Measurements from ENCODE around the gene CDC37. TPM values are rescaled to one million over a fixed set of nuclear protein-coding genes. Genes with fewer than 3 reads are reported as not detected.

CDC37 gene
- total RNA-seq, 2 experiments from 2014 or later: 264 to 288 TPM

DNA sequence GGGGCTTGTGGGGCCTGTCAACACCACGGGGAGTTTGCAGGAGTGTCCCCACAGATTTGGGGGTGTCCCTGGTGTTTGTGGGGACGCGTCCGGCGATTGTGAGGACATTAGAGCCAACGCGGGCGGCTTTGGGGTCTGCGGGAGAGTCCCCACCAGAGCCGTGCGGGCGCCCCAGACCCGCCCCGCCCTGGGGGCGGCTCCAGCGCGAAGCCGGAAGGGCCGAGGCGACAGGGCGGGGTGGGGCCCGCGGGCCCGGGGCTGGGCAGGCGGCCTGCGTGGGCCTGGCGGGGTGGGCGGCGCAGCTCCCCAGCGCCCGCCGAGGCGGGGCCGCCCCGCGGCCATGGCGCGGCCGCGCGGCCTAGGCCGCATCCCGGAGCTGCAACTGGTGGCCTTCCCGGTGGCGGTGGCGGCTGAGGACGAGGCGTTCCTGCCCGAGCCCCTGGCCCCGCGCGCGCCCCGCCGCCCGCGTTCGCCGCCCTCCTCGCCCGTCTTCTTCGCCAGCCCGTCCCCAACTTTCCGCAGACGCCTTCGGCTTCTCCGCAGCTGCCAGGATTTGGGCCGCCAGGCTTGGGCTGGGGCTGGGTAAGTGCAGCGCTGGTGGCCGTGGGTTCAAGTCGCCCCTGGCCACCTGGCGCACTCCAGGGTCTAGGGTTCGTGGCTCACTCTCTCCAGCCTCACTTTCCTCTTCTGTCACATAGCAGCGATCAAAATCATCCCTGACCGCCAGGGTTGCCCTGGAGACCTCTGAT, 27.3 kb upstream of the CDC37 start:
- DNase-seq (no peak), ATAC-seq (peak; percentile 7)
- ChIA-PET POLR2A (interaction anchor here (0.8 kb wide), 1 partner anchor 13 kb away, joined by 3 read pairs; no protein-coding TSS in a partner anchor), CTCF (interaction anchor here (1.2 to 27.0 kb wide), 2 partner anchors 21 to 42 kb away, joined by 5 to 1132 read pairs; partner anchors contain the start of genes CDC37 and PDE4A)
- Mint-ChIP-seq H3K4me1 (ENCODE audit: low read depth) (peaks cover 84% of the 10 kb centered on the region), H3K27ac (peak overlapping the region; percentile 98), H3K36me3 (ENCODE audit: low read depth) (peaks cover 37% of the 10 kb centered on the region), H3K27me3 (ENCODE audit: low read depth) (peaks cover 2% of the 10 kb centered on the region), H3K4me3 (peak overlapping the region; percentile 84), H3K9me3 (ENCODE audit: insufficient read depth) (no peaks in the 10 kb centered on the region)

DNA sequence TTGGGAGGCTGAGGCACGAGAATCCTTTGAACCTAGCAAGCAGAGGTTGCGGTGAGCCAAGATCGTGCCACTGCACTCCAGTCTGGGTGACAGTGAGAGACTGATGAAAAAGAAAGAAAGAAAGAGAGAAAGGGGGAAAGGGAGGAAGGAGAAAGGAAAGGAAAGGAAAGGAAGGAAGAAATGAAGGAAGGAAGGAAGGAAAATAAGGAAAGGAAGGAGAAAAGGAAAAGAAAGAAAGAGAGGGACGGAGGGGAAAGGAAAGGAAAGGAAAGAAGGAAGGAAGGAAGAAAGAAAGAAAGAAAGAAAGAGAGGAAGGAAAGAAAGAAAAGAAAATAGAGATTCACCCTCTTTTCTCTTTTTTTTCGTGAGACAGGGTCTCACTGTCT, 25.6 kb upstream of the CDC37 start:
- Mint-ChIP-seq H3K4me1 (ENCODE audit: low read depth) (peaks cover 89% of the 10 kb centered on the region), H3K4me3 (no peak overlapping the region), H3K36me3 (ENCODE audit: low read depth) (peaks cover 43% of the 10 kb centered on the region), H3K27me3 (ENCODE audit: low read depth) (peaks cover 2% of the 10 kb centered on the region), H3K9me3 (ENCODE audit: insufficient read depth) (no peaks in the 10 kb centered on the region), H3K27ac (peak overlapping the region; percentile 98)
- DNase-seq (no peak), ATAC-seq (no peak)
- CTCF ChIA-PET: interaction anchor here (1.6 to 27.0 kb wide), 3 partner anchors 19 to 160 kb away, joined by 4 to 1132 read pairs (median 4); partner anchors contain the start of genes CDC37 and PDE4A
- POLR2A ChIA-PET: interaction anchor here (1.2 to 3.0 kb wide), 5 partner anchors 11 to 25 kb away, joined by 6 to 25 read pairs (median 13); partner anchors contain the start of gene CDC37

DNA sequence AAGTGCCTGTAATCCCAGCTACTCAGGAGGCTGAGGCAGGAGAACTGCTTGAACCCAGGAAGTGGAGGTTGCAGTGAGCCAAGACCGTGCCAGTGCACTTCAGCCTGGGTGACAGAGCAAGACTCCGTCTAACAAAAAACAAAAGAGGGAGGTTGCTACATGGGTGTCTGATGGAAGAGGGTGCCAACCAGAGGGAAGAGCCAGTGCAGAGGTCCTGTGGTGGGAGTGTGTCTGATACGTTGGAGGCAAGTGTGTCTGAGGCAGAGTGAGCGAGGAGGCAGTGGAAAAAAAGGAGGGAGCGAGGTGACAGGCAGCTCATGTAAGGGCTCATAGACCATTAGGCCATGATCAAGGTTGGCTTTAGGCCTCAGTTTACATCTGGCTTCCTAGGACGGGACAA, 23.8 kb upstream of the CDC37 start:
- H3K36me3 Mint-ChIP-seq (ENCODE audit: low read depth): peaks cover 40% of the 10 kb centered on the region
- ChIA-PET CTCF (interaction anchor here (1.0 to 27.0 kb wide), 6 partner anchors 9 to 158 kb away, joined by 3 to 1132 read pairs (median 6); partner anchors contain the start of genes CDC37, ICAM1 and PDE4A), POLR2A (interaction anchor here (1.0 to 3.0 kb wide), 4 partner anchors 9 to 23 kb away, joined by 3 to 25 read pairs (median 10); no protein-coding TSS in a partner anchor)
- peak overlapping the region; percentile 98 for H3K27ac Mint-ChIP-seq
- H3K4me1 Mint-ChIP-seq (ENCODE audit: low read depth): peaks cover 92% of the 10 kb centered on the region
- no peak for DNase-seq
- peaks cover 2% of the 10 kb centered on the region for H3K27me3 Mint-ChIP-seq (ENCODE audit: low read depth)
- no peak overlapping the region for H3K4me3 Mint-ChIP-seq
- no peaks in the 10 kb centered on the region for H3K9me3 Mint-ChIP-seq (ENCODE audit: insufficient read depth)
- ATAC-seq: no peak

DNA sequence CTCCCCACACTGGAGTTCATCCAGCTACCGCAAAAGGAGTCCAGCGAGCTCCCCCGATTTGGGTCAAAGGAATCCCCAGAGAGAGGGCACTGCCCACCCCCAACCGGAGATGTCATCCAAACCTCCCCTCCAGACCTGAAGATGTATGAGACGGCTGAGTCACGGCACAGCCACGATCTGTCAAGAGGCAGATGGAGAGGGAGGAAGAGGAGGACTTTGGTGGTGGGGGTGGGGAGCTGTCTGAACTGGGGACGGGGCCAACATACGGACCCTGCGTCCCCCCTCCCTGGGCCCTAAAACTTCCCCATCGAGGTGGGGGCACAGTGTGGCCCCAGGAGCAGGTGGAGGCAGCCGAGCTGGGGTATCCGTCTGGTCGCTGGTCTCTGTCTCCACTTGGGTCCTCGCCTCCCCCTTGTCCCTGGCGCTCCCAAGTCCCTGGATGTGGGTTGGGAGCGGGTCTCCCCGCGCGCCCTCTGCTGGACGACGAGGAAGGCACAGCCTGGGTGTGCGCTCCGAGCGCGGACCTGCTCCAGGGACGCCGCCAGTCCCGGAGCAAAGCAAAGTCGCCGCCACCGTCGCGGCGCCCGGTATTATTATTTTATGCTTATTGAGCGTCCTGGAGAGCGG, 20.8 kb upstream of the CDC37 start:
- ATAC-seq (peak; percentile 12), DNase-seq (peak; percentile 74)
- Mint-ChIP-seq H3K9me3 (ENCODE audit: insufficient read depth) (no peaks in the 10 kb centered on the region), H3K27me3 (ENCODE audit: low read depth) (peaks cover 2% of the 10 kb centered on the region), H3K36me3 (ENCODE audit: low read depth) (peaks cover 37% of the 10 kb centered on the region), H3K4me1 (ENCODE audit: low read depth) (peaks cover 84% of the 10 kb centered on the region), H3K27ac (peak overlapping the region; percentile 84), H3K4me3 (peak overlapping the region; percentile 77)
- POLR2A ChIA-PET: interaction anchor here (0.6 to 3.6 kb wide), 6 partner anchors 13 to 163 kb away, joined by 3 to 30 read pairs (median 6); partner anchors contain the start of gene CDC37
- CTCF ChIA-PET: interaction anchor here (0.8 to 27.0 kb wide), 9 partner anchors 12 to 320 kb away, joined by 3 to 1132 read pairs (median 4); partner anchors contain the start of genes CDC37 and PDE4A

DNA sequence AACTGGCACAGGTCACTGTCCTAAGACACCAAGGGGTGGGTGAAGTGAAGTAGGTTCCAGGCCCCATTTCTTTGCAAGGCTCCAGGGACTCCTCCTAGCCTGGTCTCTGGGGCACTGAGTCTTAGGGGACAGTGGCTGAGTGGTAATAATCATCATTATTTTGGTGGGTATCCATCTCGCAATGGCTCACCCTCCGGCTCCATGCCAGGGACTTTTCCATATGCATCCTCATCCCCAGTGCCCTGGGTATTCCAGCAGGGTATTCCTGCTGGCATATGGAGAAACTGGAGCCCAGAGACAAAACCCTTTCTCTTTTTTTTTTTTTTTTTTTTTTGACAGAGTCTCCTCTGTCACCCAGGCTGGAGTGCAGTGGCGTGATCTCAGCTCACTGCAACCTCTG, 19.5 kb upstream of the CDC37 start:
- H3K27ac Mint-ChIP-seq: peak overlapping the region; percentile 77
- POLR2A ChIA-PET: interaction anchor here (1.4 to 3.6 kb wide), 2 partner anchors 12 to 17 kb away, joined by 7 to 30 read pairs; partner anchors contain the start of gene CDC37
- H3K4me3 Mint-ChIP-seq: peak overlapping the region; percentile 94

DNA sequence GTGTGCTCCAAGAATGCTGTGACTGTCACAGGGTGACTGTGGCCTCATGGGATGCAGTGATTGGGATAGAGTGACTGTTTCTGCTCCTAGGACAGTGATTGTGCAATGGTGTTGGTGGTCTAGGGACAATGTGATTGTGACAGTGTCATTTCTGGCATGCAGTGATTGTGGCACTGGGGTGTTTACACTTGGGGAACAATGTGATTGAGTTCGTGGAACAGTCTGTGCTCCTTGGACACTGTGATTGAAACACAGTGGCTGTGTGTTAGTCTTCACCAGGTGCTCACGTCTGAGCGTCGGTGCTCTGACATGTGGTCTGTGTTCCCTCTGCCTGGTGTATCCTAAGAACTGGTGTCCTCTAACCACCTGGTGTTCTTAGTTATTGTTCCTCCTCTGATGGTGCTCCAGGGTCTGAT, 18.7 kb upstream of the CDC37 start:
- CTCF ChIA-PET: interaction anchor here (1.3 to 27.0 kb wide), 5 partner anchors 3 to 162 kb away, joined by 4 to 1132 read pairs (median 7); partner anchors contain the start of genes CDC37, ICAM1 and PDE4A
- Mint-ChIP-seq H3K4me3 (peak overlapping the region; percentile 94), H3K27ac (peak overlapping the region; percentile 77), H3K27me3 (ENCODE audit: low read depth) (no peaks in the 10 kb centered on the region), H3K36me3 (ENCODE audit: low read depth) (peaks cover 23% of the 10 kb centered on the region), H3K9me3 (ENCODE audit: insufficient read depth) (no peaks in the 10 kb centered on the region), H3K4me1 (ENCODE audit: low read depth) (peaks cover 79% of the 10 kb centered on the region)
- no peak for ATAC-seq
- no peak for DNase-seq
- POLR2A ChIA-PET: interaction anchor here (0.9 to 8.9 kb wide), 5 partner anchors 10 to 146 kb away, joined by 3 to 239 read pairs (median 22); partner anchors contain the start of gene CDC37

More for the DNA sequence above, 19.5 kb upstream of the CDC37 start:
- Mint-ChIP-seq H3K36me3 (ENCODE audit: low read depth) (peaks cover 28% of the 10 kb centered on the region), H3K4me1 (ENCODE audit: low read depth) (peaks cover 81% of the 10 kb centered on the region), H3K27me3 (ENCODE audit: low read depth) (no peaks in the 10 kb centered on the region), H3K9me3 (ENCODE audit: insufficient read depth) (no peaks in the 10 kb centered on the region)
- CTCF ChIA-PET: interaction anchor here (1.0 to 27.0 kb wide), 4 partner anchors 13 to 162 kb away, joined by 3 to 1132 read pairs (median 9); partner anchors contain the start of genes CDC37 and PDE4A
- no peak for ATAC-seq
- no peak for DNase-seq

DNA sequence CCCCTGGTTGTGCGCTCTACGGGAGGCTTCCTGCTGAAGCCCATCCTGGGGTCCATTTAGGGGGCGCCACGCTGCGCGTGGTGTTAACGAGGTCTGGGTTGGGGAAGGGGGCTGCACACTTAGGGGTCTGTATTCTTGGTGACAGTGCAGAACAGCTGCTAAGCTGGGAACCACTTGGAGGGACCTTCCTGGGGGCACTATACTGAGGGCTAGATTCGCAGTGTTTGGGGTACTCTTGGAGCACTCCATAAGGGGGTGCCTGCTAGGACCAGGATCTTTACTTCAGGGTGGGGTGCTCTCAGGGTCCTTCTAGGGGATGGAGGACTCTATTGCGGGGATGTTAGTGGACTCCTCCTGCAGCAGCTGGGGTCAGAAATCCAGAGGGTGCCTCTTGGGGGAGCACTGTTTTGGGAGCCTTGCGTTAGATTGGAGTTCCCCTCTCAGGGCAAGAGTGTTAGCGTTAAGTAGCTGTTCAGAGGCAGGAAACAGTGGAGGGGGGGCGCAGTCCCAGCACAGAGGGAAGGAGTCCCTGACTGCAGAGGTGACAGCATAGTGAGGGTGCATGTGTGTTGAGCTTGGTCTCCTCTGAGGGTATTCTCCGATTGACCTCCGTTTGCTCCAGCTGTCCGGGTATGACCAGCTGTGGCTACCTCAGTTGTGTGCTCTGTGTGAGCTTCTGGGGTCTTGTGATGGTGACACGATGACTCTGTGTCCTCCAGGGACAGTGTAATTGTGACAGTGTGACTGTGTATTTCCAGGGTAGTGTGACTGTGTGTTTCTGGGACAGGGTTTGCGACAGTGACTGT, 18.1 kb upstream of the CDC37 start:
- ChIA-PET POLR2A (interaction anchor here (0.9 to 8.9 kb wide), 5 partner anchors 9 to 227 kb away, joined by 3 to 239 read pairs (median 4); partner anchors contain the start of genes CDC37 and DNMT1), CTCF (interaction anchor here (1.3 to 27.0 kb wide), 5 partner anchors 3 to 161 kb away, joined by 4 to 1132 read pairs (median 7); partner anchors contain the start of genes CDC37, ICAM1 and PDE4A)
- Mint-ChIP-seq H3K27me3 (ENCODE audit: low read depth) (no peaks in the 10 kb centered on the region), H3K4me3 (peak overlapping the region; percentile 94), H3K4me1 (ENCODE audit: low read depth) (peaks cover 79% of the 10 kb centered on the region), H3K9me3 (ENCODE audit: insufficient read depth) (no peaks in the 10 kb centered on the region), H3K36me3 (ENCODE audit: low read depth) (peaks cover 25% of the 10 kb centered on the region), H3K27ac (peak overlapping the region; percentile 77)
- DNase-seq: peak; percentile 75
- no peak for ATAC-seq

DNA sequence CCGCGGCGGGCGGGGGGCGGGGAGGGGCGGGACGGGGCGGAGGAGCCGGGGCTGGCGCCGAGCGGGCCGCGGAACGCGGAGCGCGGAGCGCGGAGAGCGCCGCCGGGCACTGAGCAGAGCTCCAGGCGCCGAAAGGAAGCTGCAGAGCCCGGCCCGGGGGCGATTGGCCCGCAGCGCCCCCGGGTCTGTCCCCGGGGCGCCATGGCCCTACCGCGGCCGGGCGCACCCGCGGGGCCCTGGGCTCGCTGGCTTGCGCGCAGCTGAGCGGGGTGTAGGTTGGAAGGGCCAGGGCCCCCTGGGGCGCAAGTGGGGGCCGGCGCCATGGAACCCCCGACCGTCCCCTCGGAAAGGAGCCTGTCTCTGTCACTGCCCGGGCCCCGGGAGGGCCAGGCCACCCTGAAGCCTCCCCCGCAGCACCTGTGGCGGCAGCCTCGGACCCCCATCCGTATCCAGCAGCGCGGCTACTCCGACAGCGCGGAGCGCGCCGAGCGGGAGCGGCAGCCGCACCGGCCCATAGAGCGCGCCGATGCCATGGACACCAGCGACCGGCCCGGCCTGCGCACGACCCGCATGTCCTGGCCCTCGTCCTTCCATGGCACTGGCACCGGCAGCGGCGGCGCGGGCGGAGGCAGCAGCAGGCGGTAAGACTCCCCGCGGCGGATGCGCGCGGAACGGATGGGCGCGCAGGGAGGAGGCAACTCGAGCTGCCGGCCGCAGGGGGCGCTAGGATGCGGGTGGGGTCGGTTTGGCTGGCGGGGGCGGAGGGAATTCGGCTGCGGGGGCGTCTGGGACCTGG, 17.3 kb upstream of the CDC37 start, which contains the start of gene PDE4A:
Gene PDE4A (plus strand): TSS at position 95 of the 796 bp plus-strand sequence. CDS start 227 bp downstream, at position 322.
- no peaks in the 10 kb centered on the region for H3K9me3 Mint-ChIP-seq (ENCODE audit: insufficient read depth)
- peaks cover 78% of the 10 kb centered on the region for H3K4me1 Mint-ChIP-seq (ENCODE audit: low read depth)
- H3K36me3 Mint-ChIP-seq (ENCODE audit: low read depth): peaks cover 29% of the 10 kb centered on the region
- peak within 1 kb of the TSS; percentile 94 for H3K4me3 Mint-ChIP-seq
- H3K27ac Mint-ChIP-seq: peak within 1 kb of the TSS; percentile 92
- peak; percentile 88 for DNase-seq
- CTCF ChIA-PET: interaction anchor here (1.3 to 27.0 kb wide), 5 partner anchors 4 to 161 kb away, joined by 4 to 1132 read pairs (median 7); partner anchors contain the start of genes CDC37, ICAM1 and PDE4A
- POLR2A ChIA-PET: interaction anchor here (0.9 to 8.9 kb wide), 5 partner anchors 8 to 226 kb away, joined by 4 to 239 read pairs (median 4); partner anchors contain the start of genes CDC37 and DNMT1
- peak; percentile 12 for ATAC-seq
- no peaks in the 10 kb centered on the region for H3K27me3 Mint-ChIP-seq (ENCODE audit: low read depth)

DNA sequence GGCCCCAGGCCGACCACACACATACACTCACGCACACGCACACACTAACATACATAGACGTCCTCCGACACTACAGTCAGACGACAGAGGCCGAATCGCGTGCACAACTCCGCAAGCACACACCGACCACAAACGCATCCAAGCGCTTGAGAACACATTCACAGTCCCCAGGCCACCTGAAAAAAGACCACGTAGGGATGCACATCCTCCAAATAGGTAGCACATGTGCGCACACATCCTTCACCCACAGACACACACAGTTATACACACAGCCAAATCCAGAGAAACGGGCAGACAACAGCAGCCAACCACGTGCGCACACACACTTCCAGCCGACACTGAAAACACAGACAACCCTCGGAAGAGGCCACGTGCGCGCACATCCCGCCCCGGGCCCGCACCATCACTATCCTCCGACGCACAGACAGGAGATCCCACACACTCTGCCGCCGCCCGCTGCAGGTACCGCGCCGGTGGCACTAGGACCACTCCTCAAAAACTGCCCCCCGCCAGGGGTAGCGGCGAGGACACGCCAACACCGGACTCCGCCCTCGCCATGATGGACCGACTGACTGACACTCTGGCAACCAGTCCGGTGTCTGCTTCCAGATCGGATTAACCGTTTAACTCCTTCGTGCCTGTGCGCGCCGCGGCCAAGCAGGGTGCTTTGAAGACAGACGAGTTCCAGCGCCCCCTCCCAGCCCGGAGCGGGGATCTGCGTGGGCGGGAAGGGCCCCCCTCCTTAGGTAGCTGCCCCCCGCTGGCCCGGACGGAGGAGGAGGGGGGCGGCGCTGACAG, 16.5 kb upstream of the CDC37 start:
- Mint-ChIP-seq H3K27me3 (ENCODE audit: low read depth) (no peaks in the 10 kb centered on the region), H3K9me3 (ENCODE audit: insufficient read depth) (no peaks in the 10 kb centered on the region), H3K36me3 (ENCODE audit: low read depth) (peaks cover 26% of the 10 kb centered on the region), H3K4me1 (ENCODE audit: low read depth) (peaks cover 74% of the 10 kb centered on the region), H3K27ac (peak overlapping the region; percentile 92), H3K4me3 (peak overlapping the region; percentile 79)
- ATAC-seq (peak; percentile 41), DNase-seq (peak; percentile 83)
- ChIA-PET CTCF (interaction anchor here (2.0 to 27.0 kb wide), 3 partner anchors 5 to 149 kb away, joined by 7 to 1132 read pairs (median 1132); partner anchors contain the start of genes CDC37, ICAM1 and PDE4A), POLR2A (interaction anchor here (1.3 to 8.9 kb wide), 4 partner anchors 8 to 134 kb away, joined by 4 to 239 read pairs (median 24); partner anchors contain the start of gene CDC37)
